Activated naive CD8-positive, alpha-beta T cell treated with anti-CD3 and anti-CD28 coated beads, Interleukin-2, amount 50 U/mL, for 24 hours (primary cell): ENCODE results near the gene RASD2.

ENCODE experiments used
- ATAC-seq: fragments of 150-1000 bp; cut with Tn5 transposase; one replicate; pipeline ENCODE4 v1.10.0; 2021
- DNase-seq: peaks from one replicate; pipeline ENCODE4 v3.0.0; 2021
- H3K27ac Mint-ChIP-seq: one replicate; pipeline ENCODE4 v1.8.0; 2021; ENCODE audit warnings: mild to moderate bottlenecking, mixed read lengths
- H3K27me3 Mint-ChIP-seq: one replicate; pipeline ENCODE4 v1.8.0; 2021; ENCODE audit warnings: mixed read lengths
- H3K36me3 Mint-ChIP-seq: one replicate; pipeline ENCODE4 v1.8.0; 2021; ENCODE audit warnings: low read depth, mixed read lengths
- H3K4me1 Mint-ChIP-seq: one replicate; pipeline ENCODE4 v1.8.0; 2021; ENCODE audit warnings: mixed read lengths
- H3K4me3 Mint-ChIP-seq: one replicate; pipeline ENCODE4 v1.8.0; 2021; ENCODE audit warnings: mild to moderate bottlenecking, moderate library complexity, mixed read lengths
- H3K9me3 Mint-ChIP-seq: one replicate; pipeline ENCODE4 v1.8.0; 2021; ENCODE audit warnings: mixed read lengths

The RASD2 gene

DNA sequence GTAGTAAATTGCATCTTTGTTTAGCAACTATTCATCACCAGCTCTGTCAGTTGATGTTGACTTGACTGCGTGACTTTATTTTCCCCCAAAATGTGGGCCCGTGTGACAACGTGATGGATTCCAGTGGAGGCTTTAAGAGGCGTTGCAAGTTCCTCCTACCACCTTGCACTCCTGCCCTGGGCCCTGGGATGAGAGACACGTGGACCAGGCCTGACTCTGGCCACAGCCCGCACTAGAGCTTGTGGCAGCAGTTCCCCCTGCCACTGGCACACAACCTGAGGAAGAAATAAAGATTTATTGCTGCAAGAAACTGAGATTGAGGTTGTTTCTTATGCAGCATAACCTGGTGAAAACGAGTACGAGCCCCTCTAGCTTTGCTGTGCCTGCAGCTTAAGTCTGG lies 31.9 kb downstream of the RASD2 start:
- H3K4me1 Mint-ChIP-seq, result no peaks in the 10 kb centered on the region
- no peaks in the 10 kb centered on the region for H3K36me3 Mint-ChIP-seq
- no peak overlapping the region for H3K4me3 Mint-ChIP-seq
- no peak overlapping the region for H3K27ac Mint-ChIP-seq
- no peaks in the 10 kb centered on the region for H3K27me3 Mint-ChIP-seq
- no peak for ATAC-seq
- H3K9me3 Mint-ChIP-seq, result no peaks in the 10 kb centered on the region
- DNase-seq, result no peak

DNA sequence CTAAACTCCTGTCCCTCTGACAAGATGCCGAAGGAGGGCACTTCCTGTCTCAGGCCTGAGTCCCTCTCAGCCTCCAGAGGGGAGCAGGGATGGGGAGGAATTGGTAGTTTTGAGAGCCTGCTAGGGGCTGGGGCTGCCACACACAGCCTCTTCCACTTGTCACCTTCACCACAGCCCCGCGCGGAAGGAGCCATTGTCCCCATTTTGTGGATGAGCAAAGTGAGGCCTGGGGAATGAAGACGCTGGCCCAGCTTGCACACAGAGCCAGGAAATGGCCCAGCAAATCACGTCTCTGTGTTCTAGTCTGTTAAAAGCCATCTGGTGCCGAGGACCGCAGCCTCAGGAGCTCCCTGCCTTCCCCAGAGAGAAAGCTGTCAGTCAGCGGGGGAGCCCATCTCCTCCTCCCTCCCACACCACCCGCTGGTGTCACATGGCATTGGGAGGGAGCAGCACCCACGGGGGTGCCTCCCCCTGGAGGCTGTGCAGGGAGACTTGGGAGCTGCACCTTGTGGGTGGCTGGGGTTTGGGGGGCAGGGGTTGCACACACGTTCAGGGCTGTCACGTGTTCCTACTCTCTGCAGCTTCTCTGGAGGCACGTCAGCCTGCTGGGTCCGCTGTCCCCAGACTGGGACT lies 34.6 kb downstream of the RASD2 start:
- Mint-ChIP-seq H3K9me3 (peaks cover 3% of the 10 kb centered on the region), H3K4me1 (no peaks in the 10 kb centered on the region), H3K36me3 (no peaks in the 10 kb centered on the region), H3K27ac (no peak overlapping the region), H3K4me3 (no peak overlapping the region), H3K27me3 (no peaks in the 10 kb centered on the region)
- ATAC-seq, result peak; percentile 17
- no peak for DNase-seq

DNA sequence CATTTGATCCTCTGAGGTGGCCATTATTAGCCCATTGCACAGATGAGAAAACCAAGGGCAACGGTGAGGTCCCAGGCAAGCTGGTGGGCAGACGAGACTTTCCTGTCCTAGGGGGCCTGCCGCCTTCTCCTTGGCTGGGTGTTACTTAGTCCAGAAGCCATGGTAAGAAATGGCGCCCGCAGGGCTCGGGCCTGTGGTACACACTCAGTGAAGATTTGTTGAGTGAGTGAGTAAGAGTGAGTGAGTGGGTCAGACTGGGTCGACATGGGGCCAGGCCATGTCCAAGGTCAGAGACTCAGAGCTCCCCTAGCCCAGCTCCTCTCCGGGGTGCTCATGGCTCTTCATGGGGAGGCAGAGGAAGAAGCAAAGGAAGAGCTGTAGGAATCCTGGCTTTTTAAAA lies 36.0 kb downstream of the RASD2 start:
- H3K36me3 Mint-ChIP-seq, result no peaks in the 10 kb centered on the region
- no peak overlapping the region for H3K4me3 Mint-ChIP-seq
- H3K4me1 Mint-ChIP-seq, result no peaks in the 10 kb centered on the region
- peaks cover 3% of the 10 kb centered on the region for H3K9me3 Mint-ChIP-seq
- no peak overlapping the region for H3K27ac Mint-ChIP-seq
- DNase-seq (no peak), ATAC-seq (no peak)
- H3K27me3 Mint-ChIP-seq, result no peaks in the 10 kb centered on the region

DNA sequence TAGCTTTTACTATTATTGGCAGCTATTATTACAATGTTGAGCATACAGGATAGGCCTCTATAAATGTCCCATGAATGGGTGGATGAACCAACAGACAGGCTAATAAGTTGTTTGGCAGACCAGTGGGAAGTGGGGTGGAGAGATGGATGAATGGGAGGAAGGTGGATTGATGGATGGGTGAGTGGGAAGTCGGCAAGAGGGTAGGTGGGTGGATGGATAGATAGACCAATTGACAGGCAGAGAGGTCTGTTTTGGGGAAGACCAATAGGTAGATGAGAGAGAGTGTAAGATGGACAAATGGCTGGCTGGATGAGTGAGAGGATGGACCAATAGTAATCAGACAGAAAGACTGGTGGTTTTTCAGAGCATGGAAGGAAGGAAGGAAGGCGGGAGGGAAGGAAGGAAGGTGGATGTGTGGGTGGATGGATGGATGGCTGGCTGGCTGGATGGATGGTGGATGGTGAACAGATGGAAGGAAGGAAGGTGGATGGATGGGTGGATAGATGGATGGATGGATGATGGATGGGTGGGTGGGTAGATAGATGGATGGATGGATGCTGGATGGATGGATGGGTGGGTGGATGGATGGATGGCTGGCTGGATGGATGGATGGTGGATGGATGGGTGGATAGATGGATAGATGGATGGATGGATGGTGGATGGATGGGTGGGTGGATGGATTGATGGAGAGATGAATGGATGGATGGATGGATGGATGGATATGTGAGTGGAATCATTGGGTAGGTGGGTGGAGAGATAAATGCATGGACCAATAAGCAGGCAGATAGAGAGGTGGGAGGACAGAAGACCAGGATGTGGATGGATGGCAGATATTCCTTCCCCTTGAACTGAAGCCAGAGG lies 37.4 kb downstream of the RASD2 start:
- no peak overlapping the region for H3K4me3 Mint-ChIP-seq
- no peaks in the 10 kb centered on the region for H3K4me1 Mint-ChIP-seq
- ATAC-seq, result no peak
- no peak for DNase-seq
- no peaks in the 10 kb centered on the region for H3K36me3 Mint-ChIP-seq
- H3K27me3 Mint-ChIP-seq, result peaks cover 2% of the 10 kb centered on the region
- peaks cover 3% of the 10 kb centered on the region for H3K9me3 Mint-ChIP-seq
- no peak overlapping the region for H3K27ac Mint-ChIP-seq

DNA sequence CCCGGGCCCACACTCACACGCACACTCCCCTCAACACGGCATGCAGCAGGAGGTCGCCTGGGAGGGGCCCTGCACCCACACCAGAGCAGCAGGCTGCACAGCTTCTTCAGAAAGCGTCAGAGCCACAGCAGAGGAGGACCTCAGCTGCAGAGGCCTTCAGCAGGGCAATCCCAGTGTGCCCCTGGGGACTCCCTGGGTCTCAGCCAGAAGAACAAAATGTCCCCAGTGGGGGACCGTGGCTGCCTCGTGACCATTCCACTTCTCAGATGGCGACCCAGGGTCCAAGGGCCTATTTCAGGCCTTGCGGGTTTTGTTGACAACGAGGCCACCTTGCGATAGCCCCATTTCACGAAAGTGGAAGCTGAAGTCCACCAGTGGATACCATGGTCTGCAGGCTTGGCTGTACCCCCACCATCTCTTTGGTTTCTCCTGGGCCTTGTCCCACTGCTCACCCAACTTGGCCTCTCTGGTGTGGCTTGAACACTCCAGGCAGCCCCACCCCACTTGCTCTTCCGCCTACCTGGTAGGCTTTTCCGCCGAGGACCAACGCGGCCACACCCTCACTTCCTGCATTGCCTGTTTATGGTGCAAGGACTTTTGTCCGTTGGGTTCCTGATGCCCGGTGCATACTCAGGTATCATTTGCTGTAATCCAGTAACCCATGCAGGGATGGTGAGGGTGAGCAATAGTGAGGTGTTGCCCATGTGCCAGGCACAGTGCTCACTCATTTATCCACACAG lies 38.4 kb downstream of the RASD2 start:
- ATAC-seq (no peak), DNase-seq (no peak)
- Mint-ChIP-seq H3K4me3 (no peak overlapping the region), H3K27me3 (peaks cover 4% of the 10 kb centered on the region), H3K27ac (no peak overlapping the region), H3K9me3 (peaks cover 3% of the 10 kb centered on the region), H3K4me1 (no peaks in the 10 kb centered on the region), H3K36me3 (no peaks in the 10 kb centered on the region)

DNA sequence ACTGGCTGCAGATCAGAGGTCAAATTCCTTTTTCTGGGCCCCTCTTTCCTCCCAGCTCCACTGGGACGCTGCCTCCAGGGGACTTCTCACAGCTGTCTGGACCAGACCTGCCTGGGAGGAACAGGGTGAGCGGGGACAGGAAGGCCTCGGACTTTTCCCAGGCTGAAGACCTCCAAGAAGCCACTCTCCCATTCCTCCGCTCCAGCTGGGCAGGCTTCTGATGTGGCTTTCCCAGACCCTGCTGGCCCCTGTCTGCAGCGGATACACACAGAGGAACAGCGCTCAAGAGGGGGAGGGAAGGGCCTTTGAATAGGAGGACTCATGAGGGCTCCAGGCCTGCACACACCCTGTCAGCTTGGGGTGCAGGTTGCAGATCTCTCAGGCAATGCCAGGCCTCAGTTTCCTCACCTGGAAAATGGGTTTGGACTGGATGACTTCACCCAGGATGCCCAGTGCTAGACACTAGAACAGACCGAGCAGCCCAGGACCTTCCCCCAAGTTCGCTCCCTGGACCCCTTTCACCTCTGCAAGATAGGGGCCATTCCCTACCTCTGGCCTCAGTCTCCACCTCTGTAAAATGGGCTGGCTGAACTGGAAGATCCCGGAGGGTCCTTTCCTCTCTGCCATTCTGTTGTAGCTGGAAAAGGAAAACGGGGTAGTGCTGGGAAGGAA lies 39.9 kb downstream of the RASD2 start:
- Mint-ChIP-seq H3K27me3 (peaks cover 4% of the 10 kb centered on the region), H3K4me1 (no peaks in the 10 kb centered on the region), H3K27ac (no peak overlapping the region), H3K4me3 (no peak overlapping the region), H3K9me3 (peaks cover 3% of the 10 kb centered on the region), H3K36me3 (no peaks in the 10 kb centered on the region)
- ATAC-seq (no peak), DNase-seq (no peak)

DNA sequence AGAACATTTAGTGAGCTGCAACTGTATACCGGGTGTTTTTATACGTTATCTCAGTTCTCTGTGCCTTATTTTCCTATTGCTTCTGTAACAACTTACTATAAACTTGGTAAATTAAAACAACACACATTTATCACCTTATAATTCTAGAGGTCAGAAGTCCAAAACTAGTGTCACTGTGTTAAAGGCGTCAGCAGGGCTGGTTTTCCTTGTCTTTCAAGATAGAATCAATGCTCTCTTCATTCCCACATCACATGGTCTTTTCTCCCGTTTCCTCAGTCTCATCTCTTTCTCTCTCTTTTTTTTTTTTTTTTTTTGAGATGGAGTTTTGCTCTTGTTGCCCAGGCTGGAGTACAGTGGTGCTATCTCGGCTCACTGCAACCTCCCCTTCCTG lies 40.4 kb downstream of the RASD2 start:
- Mint-ChIP-seq H3K27ac (no peak overlapping the region), H3K9me3 (peaks cover 3% of the 10 kb centered on the region)

DNA sequence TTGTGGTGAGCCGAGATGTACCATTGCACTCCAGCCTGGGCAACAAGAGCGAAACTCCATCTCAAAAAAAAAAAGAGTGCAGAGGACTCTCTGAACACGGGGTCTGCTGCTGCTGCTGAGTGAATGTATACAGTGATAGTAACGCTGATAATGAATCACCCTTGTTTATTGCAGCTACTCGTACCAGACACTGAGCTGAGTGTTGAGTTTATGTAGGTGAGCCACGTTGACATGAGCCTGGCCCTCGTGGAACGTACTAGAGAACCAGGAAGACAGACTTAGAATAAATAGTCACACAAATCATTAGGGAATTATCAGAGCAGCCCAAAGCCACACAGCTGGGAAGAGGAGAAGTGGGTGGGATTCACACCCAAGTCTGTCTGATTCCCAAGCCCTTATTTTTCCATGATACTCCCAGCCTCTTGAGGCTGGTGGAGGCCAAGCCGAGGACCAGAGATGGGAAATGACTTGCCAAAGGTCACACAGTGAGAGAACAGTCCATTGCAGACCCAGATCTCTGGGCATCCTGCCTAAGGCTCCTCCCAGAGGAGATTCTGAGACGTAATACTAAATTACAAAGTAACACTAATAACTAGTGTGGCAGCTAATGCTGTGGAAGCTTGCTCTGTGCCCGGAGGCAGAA lies 41.7 kb downstream of the RASD2 start:
- Mint-ChIP-seq H3K4me3 (no peak overlapping the region), H3K4me1 (no peaks in the 10 kb centered on the region), H3K36me3 (no peaks in the 10 kb centered on the region), H3K27ac (no peak overlapping the region), H3K27me3 (peaks cover 4% of the 10 kb centered on the region), H3K9me3 (peaks cover 3% of the 10 kb centered on the region)
- DNase-seq, result no peak
- ATAC-seq, result no peak

More for the DNA sequence above, 40.4 kb downstream of the RASD2 start:
- Mint-ChIP-seq H3K4me1 (no peaks in the 10 kb centered on the region), H3K4me3 (no peak overlapping the region), H3K36me3 (no peaks in the 10 kb centered on the region), H3K27me3 (peaks cover 4% of the 10 kb centered on the region)
- DNase-seq (no peak), ATAC-seq (no peak)

DNA sequence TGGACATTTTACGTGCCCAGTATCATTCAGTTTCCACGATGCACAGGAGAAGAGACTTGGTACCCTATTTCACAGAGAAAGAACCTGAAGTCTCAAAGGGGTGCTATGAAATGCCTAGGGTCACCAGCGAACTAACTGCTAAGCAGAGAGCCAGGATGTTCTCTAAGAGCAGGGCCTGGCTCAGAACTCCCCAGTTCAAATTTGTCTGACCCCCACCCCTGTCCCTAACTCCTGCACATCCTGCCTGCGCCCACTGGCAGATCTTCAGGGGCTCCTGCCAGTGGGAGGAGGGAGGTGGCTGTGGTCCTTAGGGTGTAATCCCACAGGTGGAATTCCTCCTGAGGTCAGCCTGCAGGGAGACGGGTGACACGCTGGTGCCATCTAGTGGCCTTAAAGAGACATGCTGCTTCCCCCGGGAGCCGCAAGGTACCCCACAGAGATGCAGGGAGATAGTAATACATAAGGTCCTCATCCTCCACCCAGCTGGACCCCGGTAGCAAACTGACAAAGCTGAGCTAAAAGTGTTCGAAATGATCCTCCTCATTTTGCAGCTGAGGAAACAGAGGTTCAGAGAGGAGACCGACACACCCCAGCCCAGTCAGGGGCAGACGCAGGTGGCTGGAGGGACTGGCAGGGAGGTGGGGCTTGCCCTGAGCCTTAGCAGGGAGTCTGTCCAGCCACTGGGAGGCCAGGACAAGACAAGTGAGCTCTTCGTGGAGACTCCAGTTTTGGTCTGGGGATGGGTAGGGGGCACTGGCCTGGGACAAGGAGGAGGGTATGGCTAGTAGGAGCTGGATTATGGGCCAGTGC lies 42.4 kb downstream of the RASD2 start:
- Mint-ChIP-seq H3K4me3 (no peak overlapping the region), H3K27me3 (peaks cover 4% of the 10 kb centered on the region), H3K27ac (no peak overlapping the region), H3K4me1 (no peaks in the 10 kb centered on the region), H3K9me3 (no peaks in the 10 kb centered on the region), H3K36me3 (no peaks in the 10 kb centered on the region)
- DNase-seq (peak; percentile 46), ATAC-seq (no peak)

DNA sequence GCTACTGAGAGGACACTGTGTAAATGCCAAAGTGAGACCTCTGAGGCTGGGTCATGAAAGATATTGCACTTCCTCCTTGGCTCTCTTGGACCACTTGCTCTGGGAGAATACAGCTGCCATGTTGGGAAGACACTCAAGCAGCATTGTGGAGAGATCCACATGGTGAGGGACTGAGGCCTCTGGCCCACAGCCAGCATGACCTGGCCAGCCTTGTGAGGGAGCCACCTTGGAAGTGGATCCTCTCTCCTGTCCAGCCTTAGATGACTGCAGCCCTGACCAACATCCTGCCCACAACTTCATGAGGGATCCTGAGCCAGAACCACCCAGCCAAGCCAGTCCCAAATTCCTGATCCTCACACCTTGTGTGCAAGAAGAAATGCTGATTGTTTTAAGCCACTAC lies 46.1 kb downstream of the RASD2 start:
- H3K36me3 Mint-ChIP-seq, result no peaks in the 10 kb centered on the region

DNA sequence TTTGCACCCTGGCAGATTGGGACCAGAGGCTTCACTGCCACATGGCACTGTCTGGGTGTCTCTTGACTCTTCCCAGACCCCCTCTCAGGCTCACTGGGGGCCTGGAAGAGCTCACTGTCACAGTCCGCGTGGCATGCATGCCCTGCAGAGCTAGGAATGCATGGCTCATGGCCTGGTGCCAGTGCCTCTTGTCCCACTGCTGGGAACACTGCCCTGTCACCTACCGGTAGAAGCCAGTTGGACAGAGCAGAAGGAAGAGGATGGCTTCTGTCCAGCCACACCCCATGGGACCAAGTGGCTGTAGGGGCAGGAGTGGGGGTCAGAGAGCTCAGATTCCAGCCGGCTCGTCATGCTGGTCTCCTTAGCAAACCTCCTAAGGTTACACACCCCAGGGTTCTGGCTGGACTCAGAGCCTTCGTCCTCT lies 46.8 kb downstream of the RASD2 start:
- H3K36me3 Mint-ChIP-seq, result no peaks in the 10 kb centered on the region
- no peak overlapping the region for H3K27ac Mint-ChIP-seq
- ATAC-seq, result no peak

More for the DNA sequence above, 46.1 kb downstream of the RASD2 start:
- Mint-ChIP-seq H3K9me3 (no peaks in the 10 kb centered on the region), H3K4me3 (no peak overlapping the region), H3K4me1 (no peaks in the 10 kb centered on the region), H3K27ac (no peak overlapping the region), H3K27me3 (peaks cover 4% of the 10 kb centered on the region)
- ATAC-seq (no peak), DNase-seq (no peak)

DNA sequence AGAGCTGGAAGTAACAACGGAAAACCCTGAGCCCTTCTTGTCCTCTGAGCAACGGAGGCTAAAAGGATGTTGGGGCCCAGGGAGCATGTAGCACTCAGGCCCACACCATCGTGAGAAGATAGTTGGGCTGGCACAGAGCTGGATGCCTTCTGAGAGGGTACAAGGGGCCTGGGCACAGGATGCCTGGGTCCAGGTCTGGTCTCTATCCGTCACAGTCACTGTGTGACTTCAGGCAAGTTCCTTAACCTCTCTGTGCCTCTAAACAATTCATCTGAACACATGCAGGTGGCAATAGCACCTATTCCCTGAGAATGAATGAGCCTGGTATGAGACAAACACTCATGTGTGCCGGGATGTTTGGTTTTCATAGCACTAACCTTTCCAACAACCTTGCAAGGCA lies 47.3 kb downstream of the RASD2 start:
- no peak for ATAC-seq
- Mint-ChIP-seq H3K4me1 (no peaks in the 10 kb centered on the region), H3K9me3 (no peaks in the 10 kb centered on the region), H3K27ac (no peak overlapping the region), H3K27me3 (peaks cover 5% of the 10 kb centered on the region), H3K36me3 (no peaks in the 10 kb centered on the region), H3K4me3 (no peak overlapping the region)
- no peak for DNase-seq

More for the DNA sequence above, 46.8 kb downstream of the RASD2 start:
- no peak for DNase-seq
- Mint-ChIP-seq H3K4me3 (no peak overlapping the region), H3K9me3 (no peaks in the 10 kb centered on the region), H3K4me1 (no peaks in the 10 kb centered on the region), H3K27me3 (peaks cover 3% of the 10 kb centered on the region)

DNA sequence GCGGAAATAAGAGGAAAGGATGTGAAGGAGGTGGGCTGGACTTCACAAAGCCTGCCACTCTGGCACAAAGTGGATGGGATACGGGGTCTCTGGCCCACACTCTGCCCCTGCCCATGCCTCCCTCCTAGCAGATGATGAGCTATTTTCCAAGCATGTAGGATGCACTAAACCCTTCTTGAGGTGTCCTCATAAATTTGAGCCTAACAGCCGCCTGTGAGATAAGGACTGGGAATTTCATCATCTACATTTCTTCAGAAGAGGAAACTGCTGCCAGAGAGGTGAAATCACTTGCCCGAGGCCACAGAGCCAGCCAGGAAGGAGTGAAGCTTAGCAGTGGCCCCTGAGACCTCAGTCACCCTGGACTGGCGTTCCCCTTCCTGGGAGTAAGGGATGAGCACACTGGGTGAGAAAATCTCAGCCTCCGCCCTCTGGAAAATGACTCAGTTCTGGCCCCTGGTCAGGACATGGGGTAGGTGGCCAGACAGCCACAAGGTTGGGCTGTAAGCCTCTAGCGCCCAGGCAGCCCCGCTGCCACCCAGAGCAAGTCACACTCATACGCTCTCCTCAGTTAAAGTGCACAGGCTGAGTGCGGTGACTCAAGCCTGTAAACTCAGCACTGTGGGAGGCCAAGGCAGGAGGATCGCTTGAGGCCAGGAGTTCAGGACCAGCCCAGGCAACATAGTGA lies 48.6 kb downstream of the RASD2 start:
- no peak for DNase-seq
- no peaks in the 10 kb centered on the region for H3K9me3 Mint-ChIP-seq
- H3K27me3 Mint-ChIP-seq, result peaks cover 4% of the 10 kb centered on the region
- no peak overlapping the region for H3K27ac Mint-ChIP-seq
- no peaks in the 10 kb centered on the region for H3K36me3 Mint-ChIP-seq
- no peaks in the 10 kb centered on the region for H3K4me1 Mint-ChIP-seq
- peak; percentile 67 for ATAC-seq
- no peak overlapping the region for H3K4me3 Mint-ChIP-seq
